ENCODE results near the gene FLYWCH2.
"Not testable (repeated sequence)": the region's sequence is repeated elsewhere in the genome, so short reads cannot be mapped to it uniquely, and the experiment has no call there.

The FLYWCH2 gene

GRCh38 chr16:2905241-2905987, 22.4 kb downstream of the FLYWCH2 start:
- H3K36me3 Mint-ChIP-seq (ENCODE audit: low read depth) = no peaks in the 10 kb centered on the region
- H3K27ac Mint-ChIP-seq = no peak overlapping the region
- H3K4me3 Mint-ChIP-seq = peak overlapping the region; percentile 98
- peaks cover 27% of the 10 kb centered on the region for H3K27me3 Mint-ChIP-seq (ENCODE audit: low read depth, poor library complexity)
- H3K4me1 Mint-ChIP-seq = peaks cover 17% of the 10 kb centered on the region
- H3K9me3 Mint-ChIP-seq = peaks cover 21% of the 10 kb centered on the region
- peak; percentile 97 for DNase-seq
- TF ChIP-seq CTCF (IDR thresholded peaks at IDR 0.05) = no peak

- TF ChIP-seq CTCF (IDR thresholded peaks at IDR 0.05) = no peak
- Mint-ChIP-seq H3K9me3 (peaks cover 21% of the 10 kb centered on the region), H3K27ac (no peak overlapping the region), H3K36me3 (ENCODE audit: low read depth) (no peaks in the 10 kb centered on the region), H3K4me3 (peak overlapping the region; percentile 39), H3K4me1 (peaks cover 17% of the 10 kb centered on the region), H3K27me3 (ENCODE audit: low read depth, poor library complexity) (peaks cover 31% of the 10 kb centered on the region)
- no peak for DNase-seq
Observed at GRCh38 chr16:2905988-2906387, 23.0 kb downstream of the FLYWCH2 start.

- DNase-seq = peak; percentile 48
- H3K4me1 Mint-ChIP-seq = peaks cover 20% of the 10 kb centered on the region
- not testable (repeated sequence) for H3K4me3 Mint-ChIP-seq; H3K27ac Mint-ChIP-seq; H3K36me3 Mint-ChIP-seq (ENCODE audit: low read depth)
- TF ChIP-seq CTCF (IDR thresholded peaks at IDR 0.05) = peak; percentile 48
- peaks cover 29% of the 10 kb centered on the region for H3K27me3 Mint-ChIP-seq (ENCODE audit: low read depth, poor library complexity)
- peaks cover 21% of the 10 kb centered on the region for H3K9me3 Mint-ChIP-seq
Observed at GRCh38 chr16:2907084-2907753, 24.2 kb downstream of the FLYWCH2 start.

- H3K36me3 Mint-ChIP-seq (ENCODE audit: low read depth) = peaks cover 5% of the 10 kb centered on the region
- DNase-seq = no peak
- H3K9me3 Mint-ChIP-seq = peaks cover 21% of the 10 kb centered on the region
- peaks cover 45% of the 10 kb centered on the region for H3K27me3 Mint-ChIP-seq (ENCODE audit: low read depth, poor library complexity)
- no peak overlapping the region for H3K27ac Mint-ChIP-seq
- peak overlapping the region; percentile 84 for H3K4me3 Mint-ChIP-seq
- TF ChIP-seq CTCF (IDR thresholded peaks at IDR 0.05) = no peak
- peaks cover 35% of the 10 kb centered on the region for H3K4me1 Mint-ChIP-seq
Observed at GRCh38 chr16:2910441-2910969, 27.5 kb downstream of the FLYWCH2 start.

- Mint-ChIP-seq H3K9me3 (peaks cover 9% of the 10 kb centered on the region), H3K27me3 (ENCODE audit: low read depth, poor library complexity) (peaks cover 38% of the 10 kb centered on the region), H3K36me3 (ENCODE audit: low read depth) (peaks cover 5% of the 10 kb centered on the region), H3K4me1 (peaks cover 32% of the 10 kb centered on the region), H3K27ac (no peak within 1 kb of the TSS), H3K4me3 (peak within 1 kb of the TSS; percentile 86)
- no peak for TF ChIP-seq CTCF (IDR thresholded peaks at IDR 0.05)
- DNase-seq = peak; percentile 98
Observed at GRCh38 chr16:2911638-2912329, 28.8 kb downstream of the FLYWCH2 start, which contains the start of gene FLYWCH1. TSS of gene FLYWCH1 (plus strand) at chr16:2911931. CDS start at chr16:2929686, 17,755 bp downstream.
